H9 (cell line): ENCODE measurements around the gene SOCS4. TPM values are rescaled to one million over a fixed set of nuclear protein-coding genes. Genes with fewer than 3 reads are reported as not detected.

Source experiments
- DNase-seq: peaks from one replicate; pipeline ENCODE4 v3.0.0-alpha.2; 2017
- H2AFZ ChIP-seq: one replicate; pipeline ENCODE4 v1.6.1; 2013; ENCODE audit warnings: mild to moderate bottlenecking, low read length, control low read depth, moderate library complexity
- H2AK5ac ChIP-seq: 2 replicates; pipeline ENCODE4 v1.6.1; 2013; ENCODE audit warnings: low read length, control low read depth, mixed read lengths; ENCODE audit not compliant: insufficient read length
- H2BK120ac ChIP-seq: one replicate; pipeline ENCODE4 v1.6.1; 2013; ENCODE audit warnings: low read depth, mild to moderate bottlenecking, low read length, control low read depth, inconsistent platforms; ENCODE audit not compliant: poor library complexity, severe bottlenecking
- H2BK12ac ChIP-seq: 2 replicates; pipeline ENCODE4 v1.6.1; 2013; ENCODE audit warnings: low read length, control low read depth, mixed read lengths, low read depth; ENCODE audit not compliant: insufficient read length
- H2BK15ac ChIP-seq: 2 replicates; pipeline ENCODE4 v1.6.1; 2013; ENCODE audit warnings: low read depth, low read length, control low read depth
- H2BK20ac ChIP-seq: one replicate; pipeline ENCODE4 v1.6.1; 2013; ENCODE audit warnings: low read depth, mild to moderate bottlenecking, low read length, control low read depth, inconsistent platforms; ENCODE audit not compliant: poor library complexity, severe bottlenecking
- H2BK5ac ChIP-seq: 2 replicates; pipeline ENCODE4 v1.6.1; 2013; ENCODE audit warnings: low read length, control low read depth, mixed read lengths; ENCODE audit not compliant: insufficient read length
- H3K14ac ChIP-seq: 2 replicates; pipeline ENCODE4 v1.6.1; 2013; ENCODE audit warnings: low read length, control low read depth; ENCODE audit not compliant: insufficient read depth
- H3K18ac ChIP-seq: 2 replicates; pipeline ENCODE4 v1.6.1; 2013; ENCODE audit warnings: low read depth, mild to moderate bottlenecking, mixed read lengths, low read length, control low read depth; ENCODE audit not compliant: insufficient read length
- H3K23ac ChIP-seq: 2 replicates; pipeline ENCODE4 v1.6.1; 2013; ENCODE audit warnings: low read length, control low read depth, mixed read lengths, low read depth; ENCODE audit not compliant: insufficient read length
- H3K23me2 ChIP-seq: 2 replicates; pipeline ENCODE4 v1.6.1; 2013; ENCODE audit warnings: low read depth, mild to moderate bottlenecking, mixed read lengths, low read length, control low read depth; ENCODE audit not compliant: insufficient read length, poor library complexity, severe bottlenecking
- H3K27ac ChIP-seq: 2 replicates; pipeline ENCODE4 v1.5.1; 2013; ENCODE audit warnings: low read length, control low read depth, mixed read lengths, low read depth; ENCODE audit not compliant: insufficient read length
- H3K27me3 ChIP-seq: 2 replicates; pipeline ENCODE4 v1.6.1; 2013; ENCODE audit warnings: low read length, control low read depth, inconsistent platforms; ENCODE audit not compliant: insufficient read depth
- H3K4ac ChIP-seq: 2 replicates; pipeline ENCODE4 v1.6.1; 2013; ENCODE audit warnings: low read depth, mild to moderate bottlenecking, control low read depth, inconsistent platforms, low read length, moderate library complexity
- H3K4me1 ChIP-seq: 2 replicates; pipeline ENCODE4 v1.6.1; 2013; ENCODE audit warnings: low read length, control low read depth, inconsistent platforms; ENCODE audit not compliant: insufficient read depth
- H3K4me2 ChIP-seq: 2 replicates; pipeline ENCODE4 v1.6.1; 2013; ENCODE audit warnings: low read length, control low read depth, mixed read lengths; ENCODE audit not compliant: insufficient read length, insufficient read depth
- H3K56ac ChIP-seq: 2 replicates; pipeline ENCODE4 v1.6.1; 2013; ENCODE audit warnings: low read depth, mild to moderate bottlenecking, mixed read lengths, low read length, control low read depth; ENCODE audit not compliant: insufficient read length
- H3K79me1 ChIP-seq: 2 replicates; pipeline ENCODE4 v1.6.1; 2013; ENCODE audit warnings: low read depth, mild to moderate bottlenecking, moderate library complexity, low read length, control low read depth, inconsistent platforms; ENCODE audit not compliant: insufficient read depth, poor library complexity, severe bottlenecking
- H3K79me2 ChIP-seq: 2 replicates; pipeline ENCODE4 v1.6.1; 2013; ENCODE audit warnings: low read length, control low read depth, inconsistent platforms; ENCODE audit not compliant: insufficient read depth
- H3K9ac ChIP-seq: 2 replicates; pipeline ENCODE4 v1.6.1; 2013; ENCODE audit warnings: low read length, control low read depth, mixed read lengths; ENCODE audit not compliant: insufficient read length; ENCODE audit errors: extremely low read depth
- H3K9me3 ChIP-seq: one replicate; pipeline ENCODE4 v1.6.1; 2013; ENCODE audit warnings: low read depth, low read length, inconsistent platforms; ENCODE audit not compliant: control insufficient read depth
- H3T11ph ChIP-seq: one replicate; pipeline ENCODE4 v1.6.1; 2013; ENCODE audit warnings: mild to moderate bottlenecking, low read length, control low read depth, inconsistent platforms
- H4K20me1 ChIP-seq: one replicate; pipeline ENCODE4 v1.6.1; 2013; ENCODE audit not compliant: control insufficient read depth, insufficient read length, insufficient read depth
- H4K5ac ChIP-seq: 2 replicates; pipeline ENCODE4 v1.6.1; 2013; ENCODE audit warnings: low read depth, mild to moderate bottlenecking, mixed read lengths, low read length, control low read depth; ENCODE audit not compliant: insufficient read length
- H4K8ac ChIP-seq: replicated peaks from 2 replicates; pipeline ENCODE4 v1.6.1; 2013; ENCODE audit warnings: low read length, control low read depth, mixed read lengths, low read depth; ENCODE audit not compliant: insufficient read length
- H4K91ac ChIP-seq: 2 replicates; pipeline ENCODE4 v1.6.1; 2013; ENCODE audit warnings: low read depth, mild to moderate bottlenecking, moderate library complexity, mixed read lengths, low read length, control low read depth; ENCODE audit not compliant: insufficient read length
- H3K27ac Mint-ChIP-seq, 3 experiments: 2 replicates in 2 of 3; 3 replicates in 1 of 3; pipeline ENCODE4 v1.8.0; 2020 to 2021; ENCODE audit warnings: mixed read lengths in 3 of 3, mild to moderate bottlenecking in 1 of 3, moderate library complexity in 1 of 3
- H3K27me3 Mint-ChIP-seq: 2 replicates; pipeline ENCODE4 v1.8.0; 2021; ENCODE audit warnings: low read depth, mild to moderate bottlenecking, moderate library complexity, mixed read lengths
- H3K36me3 Mint-ChIP-seq, 3 experiments: 2 replicates in 2 of 3; 3 replicates in 1 of 3; pipeline ENCODE4 v1.8.0; 2020 to 2021; ENCODE audit warnings: low read depth in 3 of 3, mixed read lengths in 3 of 3; ENCODE audit not compliant: insufficient read depth in 1 of 3
- H3K4me1 Mint-ChIP-seq, 2 experiments: 2 replicates each; pipeline ENCODE4 v1.8.0; 2020; ENCODE audit warnings: mixed read lengths in 2 of 2
- H3K4me3 Mint-ChIP-seq, 2 experiments: 2 replicates in 1 of 2; 3 replicates in 1 of 2; pipeline ENCODE4 v1.8.0; 2020 to 2021; ENCODE audit warnings: mild to moderate bottlenecking in 2 of 2, mixed read lengths in 2 of 2, moderate library complexity in 1 of 2
- H3K9me3 Mint-ChIP-seq, 2 experiments: 2 replicates in 1 of 2; 3 replicates in 1 of 2; pipeline ENCODE4 v1.8.0; 2020; ENCODE audit warnings: mild to moderate bottlenecking in 2 of 2, mixed read lengths in 2 of 2, moderate library complexity in 1 of 2
- WGBS: extraction: QIAGEN DNeasy Blood & Tissue Kit; methylation state at CpG from one replicate; pipeline ENCODE4 v1.1.7; 2013; ENCODE audit warnings: missing lambda C conversion rate, low lambda C conversion rate, mixed read lengths; ENCODE audit not compliant: insufficient read length; ENCODE audit errors: extremely low coverage; 5-methylcytosine and 5-hydroxymethylcytosine counted together
- total RNA-seq: library from RNA; stranded (reverse); gene quantifications from 2 replicates; pipeline ENCODE4 v1.2.1, GENCODE V29; 2021
- TF ChIP-seq, protein P1 (sequence below): fragments of 200-600 bp; sonication (generic); conservative IDR thresholded peaks from 3 replicates; pipeline ENCODE4 v1.8.0; 2021; ENCODE audit warnings: antibody characterized with exemption, mild to moderate bottlenecking

SOCS4 gene
- total RNA-seq, 1 experiment from 2014 or later = 38.5 TPM

DNA sequence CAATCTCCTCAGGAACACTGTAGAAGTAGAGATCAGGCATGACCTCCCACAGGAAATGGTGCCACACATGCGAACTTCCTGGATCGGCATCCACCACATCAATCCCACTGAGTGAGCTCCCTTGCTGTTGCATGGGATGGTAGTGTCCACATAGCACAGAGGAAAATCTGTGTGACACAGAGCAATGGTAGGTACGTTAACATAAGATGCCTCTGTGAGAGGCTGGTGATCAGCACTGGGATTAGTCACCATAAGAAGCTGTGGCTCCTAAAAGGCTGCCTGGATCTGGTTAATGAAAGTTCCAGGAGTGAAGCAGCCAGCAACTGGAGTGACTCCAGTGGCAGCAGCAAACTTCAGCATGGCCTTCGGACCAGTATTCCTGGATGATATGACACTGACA is 22.0 kb upstream of the SOCS4 start:
- no peak overlapping the region for H4K5ac ChIP-seq
- H3K27ac ChIP-seq = no peak overlapping the region
- no peak overlapping the region for H2BK12ac ChIP-seq
- Mint-ChIP-seq H3K4me3 (no peak overlapping the region), H3K27me3 (no peaks in the 10 kb centered on the region), H3K4me1 (no peaks in the 10 kb centered on the region), H3K36me3 (peaks cover 31 to 83% (median 82%) of the 10 kb centered on the region in 3 experiments; a peak in 6 of 7 replicates), H3K9me3 (no peaks in the 10 kb centered on the region), H3K27ac (no peak overlapping the region; a peak in 1 of 7 replicates)
- no peak overlapping the region for H2AFZ ChIP-seq
- H3K23ac ChIP-seq = no peak overlapping the region
- H2BK120ac ChIP-seq = no peak overlapping the region
- no peak overlapping the region for H2BK5ac ChIP-seq
- H3K4me1 ChIP-seq = no peaks in the 10 kb centered on the region
- H3K14ac ChIP-seq = no peak overlapping the region
- H3K79me1 ChIP-seq = no peaks in the 10 kb centered on the region
- no peaks in the 10 kb centered on the region for H3K79me2 ChIP-seq
- no peak overlapping the region for H4K91ac ChIP-seq
- H3K27me3 ChIP-seq = no peaks in the 10 kb centered on the region
- H2BK15ac ChIP-seq = no peak overlapping the region
- H4K8ac ChIP-seq = no peak overlapping the region
- WGBS = no CpG with 5 or more reads among the region's 4 CpGs
- H3K56ac ChIP-seq = no peak overlapping the region
- no peaks in the 10 kb centered on the region for H3K23me2 ChIP-seq
- no peak overlapping the region for H3T11ph ChIP-seq
- no peak overlapping the region for H3K9ac ChIP-seq
- no peak overlapping the region for H3K4ac ChIP-seq
- no peaks in the 10 kb centered on the region for H3K9me3 ChIP-seq
- DNase-seq = no peak
- no peak overlapping the region for H2BK20ac ChIP-seq
- H3K18ac ChIP-seq = no peak overlapping the region
- H4K20me1 ChIP-seq = no peaks in the 10 kb centered on the region
- TF ChIP-seq, protein P1, sequence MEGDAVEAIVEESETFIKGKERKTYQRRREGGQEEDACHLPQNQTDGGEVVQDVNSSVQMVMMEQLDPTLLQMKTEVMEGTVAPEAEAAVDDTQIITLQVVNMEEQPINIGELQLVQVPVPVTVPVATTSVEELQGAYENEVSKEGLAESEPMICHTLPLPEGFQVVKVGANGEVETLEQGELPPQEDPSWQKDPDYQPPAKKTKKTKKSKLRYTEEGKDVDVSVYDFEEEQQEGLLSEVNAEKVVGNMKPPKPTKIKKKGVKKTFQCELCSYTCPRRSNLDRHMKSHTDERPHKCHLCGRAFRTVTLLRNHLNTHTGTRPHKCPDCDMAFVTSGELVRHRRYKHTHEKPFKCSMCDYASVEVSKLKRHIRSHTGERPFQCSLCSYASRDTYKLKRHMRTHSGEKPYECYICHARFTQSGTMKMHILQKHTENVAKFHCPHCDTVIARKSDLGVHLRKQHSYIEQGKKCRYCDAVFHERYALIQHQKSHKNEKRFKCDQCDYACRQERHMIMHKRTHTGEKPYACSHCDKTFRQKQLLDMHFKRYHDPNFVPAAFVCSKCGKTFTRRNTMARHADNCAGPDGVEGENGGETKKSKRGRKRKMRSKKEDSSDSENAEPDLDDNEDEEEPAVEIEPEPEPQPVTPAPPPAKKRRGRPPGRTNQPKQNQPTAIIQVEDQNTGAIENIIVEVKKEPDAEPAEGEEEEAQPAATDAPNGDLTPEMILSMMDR = no peak
- H3K4me2 ChIP-seq = no peak overlapping the region
- H2AK5ac ChIP-seq = no peak overlapping the region
